Left ventricle myocardium inferior (tissue), 1 donor: ENCODE measurements around the gene SLC16A7. TPM values are rescaled to one million over a fixed set of nuclear protein-coding genes. Genes with fewer than 3 reads are reported as not detected.

Source experiments
- DNase-seq: peaks from one replicate; pipeline ENCODE4 v3.0.0-alpha.2; 2020
- H3K27ac ChIP-seq: fragments of 200-600 bp; replicated peaks from 2 replicates; pipeline ENCODE4 v1.8.0; 2021
- H3K27me3 ChIP-seq: fragments of 200-600 bp; 2 replicates; pipeline ENCODE4 v1.8.0; 2021; ENCODE audit warnings: low read depth
- H3K36me3 ChIP-seq: fragments of 200-600 bp; 2 replicates; pipeline ENCODE4 v1.8.0; 2021
- H3K4me1 ChIP-seq: fragments of 200-600 bp; 2 replicates; pipeline ENCODE4 v1.8.0; 2021
- H3K4me3 ChIP-seq: fragments of 200-600 bp; 2 replicates; pipeline ENCODE4 v1.8.0; 2021; ENCODE audit warnings: mild to moderate bottlenecking, moderate library complexity
- H3K9me3 ChIP-seq: fragments of 200-600 bp; replicated peaks from 2 replicates; pipeline ENCODE4 v1.8.0; 2021
- intact Hi-C: fragments of 100-400 bp; cut with micrococcal nuclease; formaldehyde crosslinking; loops from one replicate; pipeline ENCODE4 v1.11.0; 2022
- total RNA-seq: library from RNA; stranded (reverse); fragmentation: NEBNext Ultra II Directional; extraction: Animal tissue kit (Norgen Biotek cat#: 25700); gene quantifications from one replicate; pipeline ENCODE4 v1.2.1, GENCODE V29; 2021
- TF ChIP-seq, protein P1 (sequence below): fragments of 200-600 bp; IDR thresholded peaks from 2 replicates; pipeline ENCODE4 v1.8.0; 2021; ENCODE audit warnings: antibody characterized with exemption, mild to moderate bottlenecking, borderline replicate concordance
- donor health status: DM: no; HTN: yes; CAD: no; lungs with severe emphysema.

SLC16A7 gene
- total RNA-seq, 1 donor from 2014 or later: 134 TPM

DNA sequence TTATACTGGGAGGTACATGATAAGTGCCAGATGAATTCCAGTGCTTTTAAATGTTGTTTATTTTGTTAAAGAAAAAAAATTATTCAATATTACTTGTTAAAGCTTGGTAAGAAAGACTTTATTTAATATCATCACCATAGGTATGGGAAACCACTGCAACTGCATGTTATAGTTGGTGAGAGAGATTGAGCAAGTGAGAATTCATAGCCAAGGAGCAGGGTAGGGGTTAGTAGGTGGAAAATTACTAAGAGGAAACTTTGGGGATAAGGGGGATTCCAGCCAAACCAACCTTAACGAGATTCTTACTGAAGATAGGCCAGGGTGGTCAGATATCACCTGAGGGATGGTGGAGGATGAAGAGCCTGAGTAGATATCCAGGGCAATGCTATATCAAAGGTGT lies 38.4 kb downstream of the SLC16A7 start:
- H3K27me3 ChIP-seq: no peaks in the 10 kb centered on the region
- no peak overlapping the region for H3K4me3 ChIP-seq
- intact Hi-C loops: no loop called here
- no peak overlapping the region for H3K27ac ChIP-seq
- H3K4me1 ChIP-seq: peaks cover 51% of the 10 kb centered on the region
- TF ChIP-seq, protein P1, sequence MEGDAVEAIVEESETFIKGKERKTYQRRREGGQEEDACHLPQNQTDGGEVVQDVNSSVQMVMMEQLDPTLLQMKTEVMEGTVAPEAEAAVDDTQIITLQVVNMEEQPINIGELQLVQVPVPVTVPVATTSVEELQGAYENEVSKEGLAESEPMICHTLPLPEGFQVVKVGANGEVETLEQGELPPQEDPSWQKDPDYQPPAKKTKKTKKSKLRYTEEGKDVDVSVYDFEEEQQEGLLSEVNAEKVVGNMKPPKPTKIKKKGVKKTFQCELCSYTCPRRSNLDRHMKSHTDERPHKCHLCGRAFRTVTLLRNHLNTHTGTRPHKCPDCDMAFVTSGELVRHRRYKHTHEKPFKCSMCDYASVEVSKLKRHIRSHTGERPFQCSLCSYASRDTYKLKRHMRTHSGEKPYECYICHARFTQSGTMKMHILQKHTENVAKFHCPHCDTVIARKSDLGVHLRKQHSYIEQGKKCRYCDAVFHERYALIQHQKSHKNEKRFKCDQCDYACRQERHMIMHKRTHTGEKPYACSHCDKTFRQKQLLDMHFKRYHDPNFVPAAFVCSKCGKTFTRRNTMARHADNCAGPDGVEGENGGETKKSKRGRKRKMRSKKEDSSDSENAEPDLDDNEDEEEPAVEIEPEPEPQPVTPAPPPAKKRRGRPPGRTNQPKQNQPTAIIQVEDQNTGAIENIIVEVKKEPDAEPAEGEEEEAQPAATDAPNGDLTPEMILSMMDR: no peak
- no peak for DNase-seq
- H3K9me3 ChIP-seq: no peaks in the 10 kb centered on the region
- no peaks in the 10 kb centered on the region for H3K36me3 ChIP-seq

GRCh38 chr12:59636945-59637691 lies 41.3 kb downstream of the SLC16A7 start:
- no peaks in the 10 kb centered on the region for H3K27me3 ChIP-seq
- no peaks in the 10 kb centered on the region for H3K9me3 ChIP-seq
- H3K4me1 ChIP-seq: peaks cover 49% of the 10 kb centered on the region
- H3K36me3 ChIP-seq: no peaks in the 10 kb centered on the region
- H3K27ac ChIP-seq: no peak overlapping the region
- no peak for DNase-seq
- TF ChIP-seq, protein P1: no peak
- no peak overlapping the region for H3K4me3 ChIP-seq
- intact Hi-C loops: no loop called here

GRCh38 chr12:59637692-59638070 lies 41.9 kb downstream of the SLC16A7 start:
- H3K4me1 ChIP-seq: peaks cover 43% of the 10 kb centered on the region
- no peak for DNase-seq
- intact Hi-C loops: no loop called here
- H3K9me3 ChIP-seq: no peaks in the 10 kb centered on the region
- no peaks in the 10 kb centered on the region for H3K36me3 ChIP-seq
- TF ChIP-seq, protein P1: no peak
- no peak overlapping the region for H3K4me3 ChIP-seq
- no peak overlapping the region for H3K27ac ChIP-seq
- H3K27me3 ChIP-seq: no peaks in the 10 kb centered on the region

- H3K4me1 ChIP-seq: peaks cover 25% of the 10 kb centered on the region
- no peaks in the 10 kb centered on the region for H3K27me3 ChIP-seq
- no peaks in the 10 kb centered on the region for H3K36me3 ChIP-seq
- no peak overlapping the region for H3K27ac ChIP-seq
- no peak for DNase-seq
- H3K4me3 ChIP-seq: no peak overlapping the region
- no peaks in the 10 kb centered on the region for H3K9me3 ChIP-seq
- intact Hi-C loops: no loop called here
- TF ChIP-seq, protein P1: no peak
Observed at GRCh38 chr12:59643550-59643949, 47.7 kb downstream of the SLC16A7 start.

GRCh38 chr12:59645242-59645641 lies 49.4 kb downstream of the SLC16A7 start:
- no peak overlapping the region for H3K27ac ChIP-seq
- TF ChIP-seq, protein P1: no peak
- no peak for DNase-seq
- intact Hi-C loops: no loop called here
- H3K36me3 ChIP-seq: no peaks in the 10 kb centered on the region
- H3K27me3 ChIP-seq: no peaks in the 10 kb centered on the region
- H3K4me3 ChIP-seq: no peak overlapping the region
- no peaks in the 10 kb centered on the region for H3K9me3 ChIP-seq
- peaks cover 22% of the 10 kb centered on the region for H3K4me1 ChIP-seq
